NT2/D1 (cell line): ENCODE results near the gene WNK2.

Experiments
- DNase-seq: peaks from one replicate; pipeline ENCODE4 v3.0.0-alpha.2; 2011; ENCODE audit warnings: low read depth, low spot score
- H3K27me3 ChIP-seq: 2 replicates; pipeline ENCODE4 v1.6.0; 2011; ENCODE audit warnings: mild to moderate bottlenecking; ENCODE audit not compliant: insufficient read length, insufficient read depth
- H3K36me3 ChIP-seq: 2 replicates; pipeline ENCODE4 v1.6.1; 2011; ENCODE audit warnings: mild to moderate bottlenecking, low read length, mixed read lengths; ENCODE audit not compliant: insufficient read depth, insufficient read length
- H3K4me1 ChIP-seq: 2 replicates; pipeline ENCODE4 v1.5.1; 2011; ENCODE audit not compliant: insufficient read depth, insufficient read length
- H3K4me3 ChIP-seq: 2 replicates; pipeline ENCODE4 v1.5.1; 2011; ENCODE audit warnings: low read depth; ENCODE audit not compliant: insufficient read length
- H3K9ac ChIP-seq: 2 replicates; pipeline ENCODE4 v1.6.0; 2011; ENCODE audit warnings: low read depth; ENCODE audit not compliant: insufficient read length
- H3K9me3 ChIP-seq: 2 replicates; pipeline ENCODE4 v1.5.1; 2011; ENCODE audit warnings: mild to moderate bottlenecking, low read length; ENCODE audit not compliant: insufficient read depth
- SUZ12 ChIP-seq: IDR thresholded peaks from 2 replicates; pipeline ENCODE4 v1.6.1; 2011; ENCODE audit not compliant: insufficient read length, insufficient read depth; ENCODE audit errors: extremely low read depth
- YY1 ChIP-seq: IDR thresholded peaks from 2 replicates; pipeline ENCODE4 v1.6.1; 2011; ENCODE audit not compliant: insufficient read length, insufficient read depth
- ZNF274 ChIP-seq: IDR thresholded peaks from 2 replicates; pipeline ENCODE4 v1.6.1; 2011; ENCODE audit warnings: mild to moderate bottlenecking, low read depth, low read length

Gene WNK2

DNA sequence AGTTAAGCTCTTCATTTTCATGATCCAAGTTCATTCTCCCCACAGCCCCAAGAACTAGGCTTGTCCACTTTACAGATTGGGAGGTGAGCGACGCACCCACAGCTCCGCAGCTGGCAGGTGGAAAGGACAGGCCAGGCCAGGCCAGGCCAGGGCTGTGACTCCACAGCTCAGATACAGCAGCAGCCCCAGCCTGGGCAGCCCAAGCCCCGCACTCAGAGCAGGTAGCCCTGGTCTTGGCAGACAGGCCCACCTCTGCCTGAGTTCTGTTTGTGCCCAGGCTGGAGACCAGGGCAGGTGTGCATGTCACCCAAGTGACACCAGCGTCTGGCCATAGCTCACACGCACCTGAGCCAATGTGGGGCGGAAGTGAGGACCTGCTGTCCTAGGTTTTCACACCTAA is 124.7 kb downstream of the WNK2 start:
- peaks cover 20% of the 10 kb centered on the region for H3K4me1 ChIP-seq
- DNase-seq, result no peak

DNA sequence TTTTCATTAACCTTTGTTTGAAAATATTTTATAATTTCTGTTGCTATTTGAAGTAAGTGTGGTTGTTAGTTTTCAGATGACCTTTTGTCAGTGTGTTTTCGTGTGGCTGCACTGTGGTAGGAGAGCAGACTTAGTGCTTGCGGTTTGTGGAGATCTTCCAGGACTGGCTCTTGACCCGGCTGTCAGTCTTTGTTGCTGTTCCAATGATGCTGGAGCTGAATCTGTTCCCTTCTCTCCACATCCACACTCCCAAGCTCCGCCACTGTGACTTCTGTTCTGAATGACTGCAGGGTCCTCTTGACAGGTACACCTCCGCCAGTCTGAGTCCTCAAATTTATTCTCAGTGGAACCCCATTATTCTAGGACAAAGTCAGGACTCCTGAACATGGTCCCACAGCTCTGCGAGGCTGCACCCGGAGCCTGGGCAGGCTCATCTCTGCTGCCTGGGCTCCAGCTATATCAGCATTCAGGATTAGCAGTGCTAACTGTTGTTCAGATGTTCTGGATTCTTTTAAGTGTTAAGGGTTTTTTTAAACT is 126.0 kb downstream of the WNK2 start:
- no peak for DNase-seq
- H3K9ac ChIP-seq, result no peak overlapping the region

More for the DNA sequence above, 124.7 kb downstream of the WNK2 start:
- Histone ChIP-seq H3K4me3 (no peak overlapping the region), H3K27me3 (no peaks in the 10 kb centered on the region), H3K9ac (no peak overlapping the region), H3K36me3 (no peaks in the 10 kb centered on the region), H3K9me3 (no peaks in the 10 kb centered on the region)
- TF ChIP-seq YY1 (no peak), ZNF274 (no peak), SUZ12 (no peak)

DNA sequence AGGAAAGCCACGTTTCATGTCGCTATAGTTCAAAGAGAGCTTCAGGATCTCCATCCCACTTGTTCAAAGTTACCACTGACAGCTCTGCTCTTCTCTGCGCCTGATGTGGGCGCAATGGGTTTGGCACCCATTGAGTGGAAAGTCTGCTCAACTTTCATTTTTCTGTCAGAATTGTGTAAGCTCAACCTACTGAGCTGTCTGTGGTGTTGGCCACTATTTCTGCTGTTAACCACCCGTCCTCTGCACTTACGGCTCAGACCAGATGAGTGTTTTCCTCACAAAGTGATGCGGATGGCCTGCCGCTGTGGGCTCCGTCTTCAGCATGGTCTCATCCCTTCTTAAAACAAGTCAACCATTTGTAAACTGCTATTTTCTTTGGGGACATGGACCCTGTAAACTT is 131.2 kb downstream of the WNK2 start:
- Histone ChIP-seq H3K9ac (no peak overlapping the region), H3K4me1 (peaks cover 8% of the 10 kb centered on the region), H3K36me3 (no peaks in the 10 kb centered on the region), H3K4me3 (no peak overlapping the region), H3K27me3 (no peaks in the 10 kb centered on the region), H3K9me3 (no peaks in the 10 kb centered on the region)
- DNase-seq, result no peak
- no peak for TF ChIP-seq YY1
- TF ChIP-seq SUZ12, result no peak
- TF ChIP-seq ZNF274, result no peak

More for the DNA sequence above, 126.0 kb downstream of the WNK2 start:
- TF ChIP-seq ZNF274, result no peak
- TF ChIP-seq YY1, result no peak
- no peak for TF ChIP-seq SUZ12
- Histone ChIP-seq H3K36me3 (no peaks in the 10 kb centered on the region), H3K9me3 (no peaks in the 10 kb centered on the region), H3K4me1 (peaks cover 14% of the 10 kb centered on the region), H3K4me3 (no peak overlapping the region), H3K27me3 (no peaks in the 10 kb centered on the region)

DNA sequence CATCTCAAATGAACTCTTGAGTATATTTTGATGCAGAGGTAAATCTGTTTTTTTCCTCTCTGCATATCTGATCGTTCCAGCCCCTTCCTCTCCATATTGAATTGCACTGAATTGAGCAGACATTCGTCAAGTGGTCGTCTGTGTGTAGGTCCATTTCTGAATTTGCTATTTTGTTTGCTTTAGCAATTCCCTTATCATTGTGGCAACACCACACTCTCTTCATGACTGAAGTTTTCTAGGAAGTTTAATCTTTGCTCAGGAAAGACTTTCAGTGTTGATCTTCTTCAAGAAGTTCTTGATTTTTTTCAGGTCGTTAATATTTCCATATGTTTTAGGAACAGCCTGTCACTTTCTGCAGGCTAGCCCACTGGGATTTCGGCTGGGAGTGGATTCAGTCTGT is 132.0 kb downstream of the WNK2 start:
- no peaks in the 10 kb centered on the region for H3K9me3 ChIP-seq
- TF ChIP-seq ZNF274, result no peak
- TF ChIP-seq YY1, result no peak
- no peak for TF ChIP-seq SUZ12
- H3K4me1 ChIP-seq, result peaks cover 8% of the 10 kb centered on the region
- H3K9ac ChIP-seq, result no peak overlapping the region
- no peak for DNase-seq
- H3K4me3 ChIP-seq, result no peak overlapping the region
- H3K27me3 ChIP-seq, result no peaks in the 10 kb centered on the region
- H3K36me3 ChIP-seq, result no peaks in the 10 kb centered on the region

DNA sequence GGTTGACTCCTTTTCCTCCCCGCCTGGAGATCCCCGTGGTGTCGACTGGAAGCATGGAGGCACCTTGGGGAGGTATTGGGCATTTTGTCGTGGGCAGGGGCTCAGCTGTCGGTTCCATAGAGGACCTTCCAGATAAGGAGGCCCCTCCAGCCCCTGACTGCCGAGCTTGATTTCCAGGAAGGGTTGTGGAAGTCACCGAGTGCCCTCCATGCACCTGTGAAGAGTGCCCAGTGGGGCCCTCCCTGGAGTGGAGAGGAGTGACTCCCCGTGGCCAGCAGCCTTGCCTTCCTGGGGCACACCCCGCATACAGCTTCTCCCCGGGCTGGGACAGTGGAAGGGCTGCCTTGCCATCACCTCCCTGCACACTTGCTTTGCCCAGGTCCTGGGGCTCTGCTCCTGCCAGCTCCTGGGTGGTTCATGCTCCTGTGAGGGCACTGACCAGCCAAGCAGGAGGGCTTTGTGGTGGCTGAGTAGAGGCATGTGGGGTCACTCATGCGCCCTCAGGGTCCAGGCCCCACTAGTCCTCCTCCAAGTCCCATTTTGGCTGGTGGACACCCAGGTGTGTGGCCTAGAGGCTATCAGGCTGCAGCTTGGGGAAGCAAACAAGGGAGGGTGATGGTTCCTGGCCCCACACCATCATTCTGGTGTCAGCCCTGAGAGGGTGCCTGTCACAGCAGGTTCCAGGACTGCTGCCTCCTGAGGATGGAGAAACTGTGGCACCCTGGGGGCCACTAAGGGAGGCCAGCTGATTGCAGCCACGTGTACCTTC is 133.0 kb downstream of the WNK2 start:
- Histone ChIP-seq H3K4me3 (no peak overlapping the region), H3K27me3 (no peaks in the 10 kb centered on the region), H3K9ac (no peak overlapping the region), H3K4me1 (peaks cover 8% of the 10 kb centered on the region), H3K9me3 (no peaks in the 10 kb centered on the region), H3K36me3 (no peaks in the 10 kb centered on the region)
- DNase-seq, result no peak
- TF ChIP-seq ZNF274, result no peak
- no peak for TF ChIP-seq SUZ12
- no peak for TF ChIP-seq YY1

DNA sequence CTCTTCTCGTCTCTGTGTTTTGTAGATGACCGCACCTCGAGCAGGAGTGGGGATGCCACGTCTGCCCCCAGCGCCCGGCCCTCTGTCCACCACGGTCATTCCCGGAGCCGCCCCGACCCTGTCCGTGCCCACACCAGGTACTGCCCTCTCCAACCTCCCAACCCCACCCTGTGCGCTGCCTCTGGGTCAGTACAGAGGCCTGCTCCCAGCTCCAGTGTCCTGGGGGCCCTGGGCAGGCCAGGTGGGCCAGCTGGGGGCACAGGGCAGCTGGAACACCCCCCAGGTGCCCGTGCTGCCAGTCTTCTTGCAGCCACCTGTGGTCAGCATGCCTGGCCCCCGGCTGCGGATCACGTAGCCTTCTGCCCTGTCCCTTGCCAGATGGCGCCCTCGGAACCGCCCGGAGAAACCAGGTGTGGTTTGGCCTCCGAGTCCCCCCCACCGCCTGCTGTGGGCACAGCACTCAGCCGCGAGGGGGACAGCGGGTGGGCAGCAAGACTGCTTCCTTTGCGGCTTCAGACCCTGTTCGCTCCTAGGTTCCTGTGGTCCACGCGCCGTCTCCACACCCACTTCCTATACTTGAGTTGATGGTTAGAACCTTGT is 133.7 kb downstream of the WNK2 start:
- no peak for DNase-seq
- H3K27me3 ChIP-seq, result no peaks in the 10 kb centered on the region
- no peak overlapping the region for H3K4me3 ChIP-seq

DNA sequence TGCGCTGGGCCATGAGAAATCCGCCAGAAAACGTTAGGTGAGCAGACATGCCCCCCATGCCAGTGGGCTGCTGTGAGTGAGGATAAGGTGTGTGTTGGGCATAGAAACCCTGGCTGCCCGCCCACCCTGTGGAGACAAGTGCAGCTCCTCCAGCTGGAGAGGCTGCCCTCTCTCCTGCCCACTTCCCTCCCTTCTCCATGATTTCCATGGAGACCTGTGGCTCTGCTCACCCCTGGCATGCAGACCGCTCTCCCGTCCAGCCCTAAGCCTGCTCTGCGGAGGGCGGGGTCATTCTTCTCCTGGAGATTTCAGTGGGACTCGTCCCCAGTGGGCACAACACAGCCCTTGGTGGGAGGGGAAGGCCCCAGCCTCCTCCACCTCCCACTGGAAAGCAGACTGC is 134.5 kb downstream of the WNK2 start:
- Histone ChIP-seq H3K9ac (no peak overlapping the region), H3K36me3 (no peaks in the 10 kb centered on the region), H3K27me3 (no peaks in the 10 kb centered on the region), H3K4me1 (peaks cover 8% of the 10 kb centered on the region), H3K4me3 (no peak overlapping the region), H3K9me3 (no peaks in the 10 kb centered on the region)
- TF ChIP-seq YY1, result no peak
- no peak for DNase-seq

More for the DNA sequence above, 133.7 kb downstream of the WNK2 start:
- Histone ChIP-seq H3K4me1 (peaks cover 8% of the 10 kb centered on the region), H3K36me3 (no peaks in the 10 kb centered on the region), H3K9ac (no peak overlapping the region), H3K9me3 (no peaks in the 10 kb centered on the region)
- TF ChIP-seq SUZ12 (no peak), ZNF274 (no peak), YY1 (no peak)
